K562 (cell line): ENCODE data around the gene DHRS4L2. TPM values are rescaled to one million over a fixed set of nuclear protein-coding genes. Genes with fewer than 3 reads are reported as not detected.

Source experiments
- CHD7 ChIP-seq: fragments of 200-600 bp; sonication (generic); IDR thresholded peaks from one replicate; pipeline ENCODE4 v1.6.1; 2012; ENCODE audit warnings: mild to moderate bottlenecking, low read depth, low read length, inconsistent platforms
- REST ChIP-seq, 2 experiments: fragments of 450-650 bp; formaldehyde crosslinking in 1 of 2; IDR thresholded peaks; 2 replicates each; pipeline versions ENCODE4 v1.4.0 to v1.6.1; 2014 to 2020; ENCODE audit warnings: mild to moderate bottlenecking in 2 of 2, borderline replicate concordance in 1 of 2, low read depth in 1 of 2
- ZNF12 ChIP-seq: sonication (generic); formaldehyde crosslinking; IDR thresholded peaks from 2 replicates; pipeline ENCODE4 v1.4.0; 2020; ENCODE audit warnings: mild to moderate bottlenecking, missing genetic modification reagents
- ZNF24 ChIP-seq: fragments of 450-650 bp; IDR thresholded peaks from 2 replicates; pipeline ENCODE4 v1.6.1; 2016
- polyA plus RNA-seq, 8 experiments: library from polyadenylated mRNA; depleted of rRNA in 4 of 8; stranded (reverse) in 5 of 8; unstranded in 3 of 8; fragments of >200 nt; fragmentation: Nextera tagmentation in 2 of 8; fragmentation: Illumina TruSeq in 1 of 8; extraction: Ambion mirVana in 2 of 8; extraction: Trizol in 1 of 8; gene quantifications; 2 replicates each; pipeline versions ENCODE4 v1.2.1 to v1.2.3, GENCODE V29; 2011 to 2014; ENCODE audit warnings: inconsistent platforms in 1 of 8, missing spikeins in 1 of 8
- total RNA-seq, 7 experiments: library from RNA; depleted of rRNA in 6 of 7; stranded (reverse); fragments of >200 nt in 6 of 7; fragmentation: Illumina TruSeq in 2 of 7; extraction: Trizol in 2 of 7; gene quantifications; 2 replicates each; pipeline versions ENCODE4 v1.2.1 to v1.2.3, GENCODE V29; 2011 to 2021; ENCODE audit warnings: low replicate concordance in 1 of 7

Gene DHRS4L2
- total and polyA plus RNA-seq, 9 of the 15 experiments (the other 6 are each of a cell fraction or from before 2014, with no cell fraction given) = 2.3 to 13.7 (median 8.1) TPM

GRCh38 chr14:23953464-23954278 lies 35.1 kb upstream of the DHRS4L2 start, which contains the start of gene DHRS4 (continued):
- TF ChIP-seq REST (IDR thresholded peaks at IDR 0.05; ENCODE audit: borderline replicate concordance) (peak; percentile 34; the same call in 1 of the 2 replicates), REST (CRISPR knock-in tag; IDR thresholded peaks at IDR 0.05; ENCODE audit: low read depth) (no peak), ZNF24 (no peak), ZNF12 (CRISPR knock-in tag) (no peak), CHD7 (no peak)
